Tibial nerve (tissue), 4 donors: ENCODE measurements around the gene ADGRD1. TPM values are rescaled to one million over a fixed set of nuclear protein-coding genes. Genes with fewer than 3 reads are reported as not detected.

ENCODE experiments used
- DNase-seq, 2 donors: peaks; one replicate each; pipeline ENCODE4 v3.0.0-alpha.2; 2019; ENCODE audit warnings: low spot score in 2 of 2
- H3K27ac ChIP-seq, 4 donors: fragments of 200-600 bp; sonication (generic) in 3 of 4; one replicate each; pipeline ENCODE4 v1.5.1; 2017 to 2019; ENCODE audit warnings: mild to moderate bottlenecking in 1 of 4
- H3K27me3 ChIP-seq, 2 donors: fragments of 200-600 bp; sonication (generic) in 1 of 2; one replicate each; pipeline versions ENCODE4 v1.5.1 to v1.6.0; 2017 to 2019
- H3K36me3 ChIP-seq, 3 donors: fragments of 200-600 bp; sonication (generic); one replicate each; pipeline ENCODE4 v1.5.1; 2018 to 2019
- H3K4me1 ChIP-seq, 4 donors: fragments of 200-600 bp; sonication (generic) in 3 of 4; one replicate each; pipeline ENCODE4 v1.5.1; 2017 to 2019
- H3K4me3 ChIP-seq, 4 donors: fragments of 200-600 bp; sonication (generic) in 3 of 4; one replicate each; pipeline ENCODE4 v1.5.1; 2017 to 2019; ENCODE audit warnings: mild to moderate bottlenecking in 1 of 4, moderate library complexity in 1 of 4
- H3K9me3 ChIP-seq, 4 donors: fragments of 200-600 bp; sonication (generic) in 3 of 4; one replicate each; pipeline ENCODE4 v1.5.1; 2017 to 2019
- CTCF ChIP-seq, 5 experiments: fragments of 200-600 bp in 3 of 5; fragments of 450-650 bp in 2 of 5; sonication (generic) in 3 of 5; IDR thresholded peaks; one replicate each; pipeline ENCODE4 v1.5.1; 2016 to 2019; ENCODE audit warnings: antibody characterized with exemption in 5 of 5, mild to moderate bottlenecking in 3 of 5, moderate library complexity in 2 of 5
- EP300 ChIP-seq, 2 donors: sonication (generic); formaldehyde crosslinking; IDR thresholded peaks; one replicate each; pipeline ENCODE4 v1.6.1; 2017; ENCODE audit warnings: antibody characterized with exemption in 2 of 2, mild to moderate bottlenecking in 1 of 2
- POLR2A ChIP-seq, 2 donors: fragments of 450-650 bp; IDR thresholded peaks; one replicate each; pipeline ENCODE4 v1.6.1; 2017; ENCODE audit warnings: antibody characterized with exemption in 2 of 2, mild to moderate bottlenecking in 2 of 2, moderate library complexity in 2 of 2
- WGBS, 2 donors: methylation state at CpG; one replicate each; pipeline ENCODE4 v1.1.5; 2018; 5-methylcytosine and 5-hydroxymethylcytosine counted together
- total RNA-seq, 4 donors: library from RNA; depleted of rRNA; stranded (reverse); fragments of >200 nt; gene quantifications; one replicate each; pipeline ENCODE4 v1.1.0, GENCODE V29; 2016

The ADGRD1 gene
- total RNA-seq, 4 donors from 2014 or later = 99.0 to 179 (median 125) TPM

GRCh38 chr12:131131077-131131807 is 177.5 kb downstream of the ADGRD1 start:
- peaks cover 0 to 32% (median 9%) of the 10 kb centered on the region in 4 donors for H3K4me1 ChIP-seq
- DNase-seq = no peak
- H3K4me3 ChIP-seq = no peak overlapping the region
- WGBS, 2 donors = 91 to 94% methylated on average over 17 to 18 of the region's 20 CpGs
- TF ChIP-seq POLR2A (IDR thresholded peaks at IDR 0.05) (no peak), CTCF (IDR thresholded peaks at IDR 0.05) (no peak), EP300 (IDR thresholded peaks at IDR 0.05) (no peak)
- peaks cover 0 to 15% (median 0%) of the 10 kb centered on the region in 3 donors for H3K36me3 ChIP-seq
- no peaks in the 10 kb centered on the region for H3K9me3 ChIP-seq
- no peaks in the 10 kb centered on the region for H3K27me3 ChIP-seq
- H3K27ac ChIP-seq = peak overlapping the region in 3 of 4 donors; percentile 63 to 85 (median 83)

- H3K9me3 ChIP-seq = no peaks in the 10 kb centered on the region
- WGBS, 2 donors = 56 to 58% methylated on average over 8 to 9 of the region's 10 CpGs
- H3K36me3 ChIP-seq = peaks cover 0 to 20% (median 0%) of the 10 kb centered on the region in 3 donors
- peak overlapping the region; percentile 54 to 85 (median 73) for H3K27ac ChIP-seq
- H3K4me1 ChIP-seq = peaks cover 0 to 32% (median 9%) of the 10 kb centered on the region in 4 donors
- DNase-seq = no peak
- no peak for TF ChIP-seq CTCF (IDR thresholded peaks at IDR 0.05)
- no peak for TF ChIP-seq POLR2A (IDR thresholded peaks at IDR 0.05)
- TF ChIP-seq EP300 (IDR thresholded peaks at IDR 0.05) = no peak
- no peak overlapping the region for H3K4me3 ChIP-seq
- no peaks in the 10 kb centered on the region for H3K27me3 ChIP-seq
These were observed 178.1 kb downstream of the ADGRD1 start for GRCh38 chr12:131131808-131132117.

GRCh38 chr12:131132118-131132892 is 178.6 kb downstream of the ADGRD1 start:
- Histone ChIP-seq H3K4me1 (peaks cover 0 to 32% (median 9%) of the 10 kb centered on the region in 4 donors), H3K9me3 (no peaks in the 10 kb centered on the region), H3K36me3 (peaks cover 0 to 23% (median 0%) of the 10 kb centered on the region in 3 donors), H3K27me3 (no peaks in the 10 kb centered on the region), H3K27ac (peak overlapping the region; percentile 54 to 85 (median 73)), H3K4me3 (peak overlapping the region in 1 of 4 donors; percentile 10)
- WGBS, 2 donors = 26 to 29% methylated on average over 24 to 29 of the region's 29 CpGs
- TF ChIP-seq EP300 (IDR thresholded peaks at IDR 0.05) = peak in 1 of 2 donors; percentile 78
- peak; percentile 77 to 95 (median 83) for TF ChIP-seq CTCF (IDR thresholded peaks at IDR 0.05)
- peak in 1 of 2 donors; percentile 18 for TF ChIP-seq POLR2A (IDR thresholded peaks at IDR 0.05)
- DNase-seq = peak; percentile 62 to 76

GRCh38 chr12:131133015-131133905 is 179.6 kb downstream of the ADGRD1 start:
- no peaks in the 10 kb centered on the region for H3K9me3 ChIP-seq
- peak overlapping the region in 2 of 4 donors; percentile 13 to 85 for H3K27ac ChIP-seq
- TF ChIP-seq EP300 (IDR thresholded peaks at IDR 0.05) (peak in 1 of 2 donors; percentile 74), CTCF (IDR thresholded peaks at IDR 0.05) (no peak)
- peaks cover 0 to 26% (median 0%) of the 10 kb centered on the region in 3 donors for H3K36me3 ChIP-seq
- no peak overlapping the region for H3K4me3 ChIP-seq
- WGBS, 2 donors = 66 to 77% methylated on average over 18 to 19 of the region's 19 CpGs
- peaks cover 0 to 32% (median 9%) of the 10 kb centered on the region in 4 donors for H3K4me1 ChIP-seq
- peak; percentile 56 to 57 for DNase-seq
- no peaks in the 10 kb centered on the region for H3K27me3 ChIP-seq
